Uterus (tissue), 2 donors: ENCODE measurements around the gene BRD3.

Experiments
- POLR2A ChIP-seq, 2 donors: fragments of 450-650 bp; IDR thresholded peaks; one replicate each; pipeline ENCODE4 v1.6.1; 2016; ENCODE audit warnings: antibody characterized with exemption in 2 of 2, mild to moderate bottlenecking in 1 of 2, moderate library complexity in 1 of 2
- TF ChIP-seq, protein P1 (sequence below), 4 experiments: fragments of 200-600 bp in 2 of 4; fragments of 450-650 bp in 2 of 4; sonication (generic) in 2 of 4; IDR thresholded peaks; one replicate each; pipeline ENCODE4 v1.5.1; 2016 to 2019; ENCODE audit warnings: antibody characterized with exemption in 4 of 4, mild to moderate bottlenecking in 2 of 4, moderate library complexity in 1 of 4

DNA sequence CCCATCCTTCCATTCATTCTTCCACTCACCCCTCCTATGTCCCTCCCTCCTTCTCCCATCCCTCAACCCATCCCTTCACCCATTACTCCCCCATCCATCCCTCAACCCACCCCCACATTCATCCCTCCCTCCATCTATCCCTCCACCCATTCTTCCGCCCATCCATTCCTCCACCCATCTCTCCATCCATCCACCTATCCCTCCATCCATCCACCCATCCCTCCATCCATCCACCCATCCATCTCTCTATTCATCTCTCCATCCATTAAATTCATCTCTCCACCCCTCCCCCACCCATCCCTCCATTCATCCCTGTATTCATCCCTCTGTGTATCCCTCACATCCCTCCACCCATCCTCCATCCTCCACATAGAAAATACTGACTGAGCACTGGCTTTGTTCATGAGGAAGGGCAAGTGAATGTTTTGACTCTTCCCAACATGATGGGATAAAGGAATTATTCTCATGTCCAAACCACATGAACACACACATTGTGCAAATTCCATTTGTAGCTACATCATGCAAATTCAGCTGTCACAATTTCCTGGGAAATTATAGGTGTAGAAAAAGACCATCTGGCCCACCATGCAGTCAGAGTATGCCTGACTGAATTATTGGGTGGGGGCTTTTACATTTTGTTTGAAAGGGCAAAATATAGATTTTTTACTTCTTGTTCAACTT is 68.8 kb downstream of the BRD3 start:
- TF ChIP-seq, protein P1, sequence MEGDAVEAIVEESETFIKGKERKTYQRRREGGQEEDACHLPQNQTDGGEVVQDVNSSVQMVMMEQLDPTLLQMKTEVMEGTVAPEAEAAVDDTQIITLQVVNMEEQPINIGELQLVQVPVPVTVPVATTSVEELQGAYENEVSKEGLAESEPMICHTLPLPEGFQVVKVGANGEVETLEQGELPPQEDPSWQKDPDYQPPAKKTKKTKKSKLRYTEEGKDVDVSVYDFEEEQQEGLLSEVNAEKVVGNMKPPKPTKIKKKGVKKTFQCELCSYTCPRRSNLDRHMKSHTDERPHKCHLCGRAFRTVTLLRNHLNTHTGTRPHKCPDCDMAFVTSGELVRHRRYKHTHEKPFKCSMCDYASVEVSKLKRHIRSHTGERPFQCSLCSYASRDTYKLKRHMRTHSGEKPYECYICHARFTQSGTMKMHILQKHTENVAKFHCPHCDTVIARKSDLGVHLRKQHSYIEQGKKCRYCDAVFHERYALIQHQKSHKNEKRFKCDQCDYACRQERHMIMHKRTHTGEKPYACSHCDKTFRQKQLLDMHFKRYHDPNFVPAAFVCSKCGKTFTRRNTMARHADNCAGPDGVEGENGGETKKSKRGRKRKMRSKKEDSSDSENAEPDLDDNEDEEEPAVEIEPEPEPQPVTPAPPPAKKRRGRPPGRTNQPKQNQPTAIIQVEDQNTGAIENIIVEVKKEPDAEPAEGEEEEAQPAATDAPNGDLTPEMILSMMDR (IDR thresholded peaks at IDR 0.05), result no peak
- no peak for TF ChIP-seq POLR2A (IDR thresholded peaks at IDR 0.05)
